GM19467 (cell line): ENCODE results near the gene CCR8.
A peak's percentile ranks its signal among the peaks of the same experiment; 100 is the strongest.
"Not testable (repeated sequence)": the region's sequence is repeated elsewhere in the genome, so short reads cannot be mapped to it uniquely, and the experiment has no call there.

Source experiments
- ATAC-seq: cut with Tn5 transposase; IDR thresholded peaks from one replicate; pipeline ENCODE4 v1.9.1; 2021; ENCODE audit warnings: mild to moderate bottlenecking, moderate library complexity; ENCODE audit not compliant: unreplicated experiment

CCR8 gene

GRCh38 chr3:39313289-39313688, 16.2 kb upstream of the CCR8 start:
- no peak for ATAC-seq

- no peak for ATAC-seq
These were observed 14.1 kb upstream of the CCR8 start for GRCh38 chr3:39315420-39315819.

GRCh38 chr3:39317571-39318169, 11.8 kb upstream of the CCR8 start:
- no peak for ATAC-seq

GRCh38 chr3:39318301-39318700, 11.2 kb upstream of the CCR8 start:
- no peak for ATAC-seq

- ATAC-seq = no peak
These were observed 10.3 kb upstream of the CCR8 start for GRCh38 chr3:39319249-39319648.

- not testable (repeated sequence) for ATAC-seq
These were observed 7.9 kb upstream of the CCR8 start for GRCh38 chr3:39321574-39321983.

GRCh38 chr3:39322209-39322715, 7.2 kb upstream of the CCR8 start:
- not testable (repeated sequence) for ATAC-seq

- ATAC-seq = no peak
These were observed 6.6 kb upstream of the CCR8 start for GRCh38 chr3:39322936-39323335.

- ATAC-seq = no peak
These were observed 6.0 kb upstream of the CCR8 start for GRCh38 chr3:39323494-39323893.

- no peak for ATAC-seq
These were observed 4.3 kb upstream of the CCR8 start for GRCh38 chr3:39325236-39325635.

- ATAC-seq = no peak
These were observed 2.3 kb upstream of the CCR8 start for GRCh38 chr3:39327053-39327745.

GRCh38 chr3:39327746-39328349, 1.7 kb upstream of the CCR8 start:
- ATAC-seq = peak; percentile 69

GRCh38 chr3:39330824-39331223, 1.3 kb downstream of the CCR8 start:
- ATAC-seq = no peak

- no peak for ATAC-seq
These were observed 3.0 kb downstream of the CCR8 start for GRCh38 chr3:39332525-39332924.

GRCh38 chr3:39333607-39334006, 4.1 kb downstream of the CCR8 start:
- no peak for ATAC-seq

GRCh38 chr3:39334205-39334604, 4.7 kb downstream of the CCR8 start:
- no peak for ATAC-seq

- ATAC-seq = no peak
These were observed 8.7 kb downstream of the CCR8 start for GRCh38 chr3:39338201-39338600.

- no peak for ATAC-seq
These were observed 9.6 kb downstream of the CCR8 start for GRCh38 chr3:39339086-39339485.

GRCh38 chr3:39343076-39343717, 13.7 kb downstream of the CCR8 start:
- ATAC-seq = no peak

- no peak for ATAC-seq
These were observed 14.3 kb downstream of the CCR8 start for GRCh38 chr3:39343760-39344159.

GRCh38 chr3:39344746-39345344, 15.3 kb downstream of the CCR8 start:
- no peak for ATAC-seq
